Activated CD4-positive, alpha-beta T cell treated with anti-CD3 and anti-CD28 coated beads, Interleukin-2, amount 50 U/mL, for 24 hours (primary cell): ENCODE results near the gene MOCOS.
A peak's percentile ranks its signal among the peaks of the same experiment; 100 is the strongest.

Experiments used
- DNase-seq, 2 donors: peaks; one replicate each; pipeline ENCODE4 v3.0.0-alpha.2; 2020; ENCODE audit warnings: low read depth in 1 of 2, low spot score in 1 of 2

Gene MOCOS

GRCh38 chr18:36269157-36269556 is 81.9 kb downstream of the MOCOS start:
- DNase-seq = no peak

- DNase-seq = no peak
Observed at GRCh38 chr18:36271153-36271552, 83.9 kb downstream of the MOCOS start.

- DNase-seq = no peak
Observed at GRCh38 chr18:36273347-36273746, 86.0 kb downstream of the MOCOS start.

- no peak for DNase-seq
Observed at GRCh38 chr18:36274083-36274715, 86.9 kb downstream of the MOCOS start.

- DNase-seq = no peak
Observed at GRCh38 chr18:36275561-36275960, 88.3 kb downstream of the MOCOS start.

- DNase-seq = no peak
Observed at GRCh38 chr18:36279001-36279400, 91.7 kb downstream of the MOCOS start.

GRCh38 chr18:36281936-36282335 is 94.6 kb downstream of the MOCOS start:
- DNase-seq = no peak

GRCh38 chr18:36283448-36283847 is 96.2 kb downstream of the MOCOS start:
- no peak for DNase-seq

- no peak for DNase-seq
Observed at GRCh38 chr18:36284268-36284667, 97.0 kb downstream of the MOCOS start.

- DNase-seq = peak in 1 of 2 donors; percentile 22
Observed at GRCh38 chr18:36284671-36285295, 97.5 kb downstream of the MOCOS start.

- no peak for DNase-seq
Observed at GRCh38 chr18:36287653-36288052, 100.4 kb downstream of the MOCOS start.

- no peak for DNase-seq
Observed at GRCh38 chr18:36288689-36289088, 101.4 kb downstream of the MOCOS start.

- DNase-seq = no peak
Observed at GRCh38 chr18:36294031-36294430, 106.7 kb downstream of the MOCOS start.

GRCh38 chr18:36295214-36295613 is 107.9 kb downstream of the MOCOS start:
- no peak for DNase-seq

- no peak for DNase-seq
Observed at GRCh38 chr18:36295880-36296301, 108.6 kb downstream of the MOCOS start.

GRCh38 chr18:36296650-36297416 is 109.5 kb downstream of the MOCOS start:
- no peak for DNase-seq

GRCh38 chr18:36297417-36298125 is 110.3 kb downstream of the MOCOS start, which contains the start of gene FHOD3:
Gene FHOD3 (plus strand): TSS chr18:36297713. CDS start chr18:36297836, 123 bp downstream.
- no peak for DNase-seq

- DNase-seq = no peak
Observed at GRCh38 chr18:36298126-36298741, 110.9 kb downstream of the MOCOS start.

GRCh38 chr18:36299015-36299414 is 111.7 kb downstream of the MOCOS start:
- DNase-seq = no peak

- DNase-seq = no peak
Observed at GRCh38 chr18:36300211-36300610, 112.9 kb downstream of the MOCOS start.

GRCh38 chr18:36301884-36302283 is 114.6 kb downstream of the MOCOS start:
- no peak for DNase-seq
